AG04449 (cell line): ENCODE results near the gene ZNF785.

Source experiments
- CTCF ChIA-PET: fragments of 350-600 bp; formaldehyde crosslinking; extraction: SDS; loops from one replicate; lab custom pipeline; 2021; ENCODE audit warnings: antibody characterized with exemption; lab: Yijun Ruan, JAX
- POLR2A ChIA-PET: fragments of 400-600, 350-600 bp; formaldehyde crosslinking; extraction: SDS; loops from one replicate; lab custom pipeline; 2020; ENCODE audit warnings: antibody characterized with exemption, inconsistent platforms; lab: Yijun Ruan, JAX
- DNase-seq: peaks from one replicate; pipeline ENCODE4 v3.0.0-alpha.2; 2010; ENCODE audit warnings: low read depth, low spot score
- H3K4me3 ChIP-seq: 2 replicates; pipeline ENCODE4 v1.5.1; 2011; ENCODE audit warnings: low read depth, mild to moderate bottlenecking, control low read depth, low read length
- CTCF ChIP-seq: IDR thresholded peaks from one replicate; pipeline ENCODE4 v1.5.1; 2011; ENCODE audit warnings: mild to moderate bottlenecking, moderate library complexity, low read length, control low read depth, inconsistent platforms; ENCODE audit not compliant: insufficient read depth; ENCODE audit errors: missing control alignments

Gene ZNF785

GRCh38 chr16:30623536-30624283 is 38.2 kb upstream of the ZNF785 start:
- DNase-seq = no peak
- H3K4me3 ChIP-seq = no peak overlapping the region
- no peak for TF ChIP-seq CTCF
- POLR2A ChIA-PET = no interaction called here
- CTCF ChIA-PET = interaction anchor here (2.9 kb wide), 1 partner anchor 194 kb away, joined by 9 read pairs; the partner anchor contains the start of gene DCTPP1

GRCh38 chr16:30622455-30623032 is 37.0 kb upstream of the ZNF785 start:
- TF ChIP-seq CTCF = no peak
- ChIA-PET POLR2A (interaction anchor here (0.7 kb wide), 1 partner anchor 12 kb away, joined by 3 read pairs; no protein-coding TSS in a partner anchor), CTCF (interaction anchor here (0.6 to 6.1 kb wide), 7 partner anchors 7 to 533 kb away, joined by 3 to 51 read pairs (median 5); partner anchors contain the start of genes DCTPP1 and ZNF785)
- no peak for DNase-seq
- no peak overlapping the region for H3K4me3 ChIP-seq

GRCh38 chr16:30621765-30622164 is 36.3 kb upstream of the ZNF785 start:
- ChIA-PET CTCF (interaction anchor here (1.2 to 6.1 kb wide), 6 partner anchors 8 to 192 kb away, joined by 3 to 51 read pairs (median 7); partner anchors contain the start of genes DCTPP1 and ZNF785), POLR2A (interaction anchor here (1.0 kb wide), 1 partner anchor 11 kb away, joined by 3 read pairs; no protein-coding TSS in a partner anchor)
- H3K4me3 ChIP-seq = no peak overlapping the region
- peak; percentile 26 for DNase-seq
- TF ChIP-seq CTCF = no peak

GRCh38 chr16:30620169-30620568 is 34.7 kb upstream of the ZNF785 start:
- DNase-seq = no peak
- ChIA-PET CTCF (interaction anchor here (0.9 to 6.1 kb wide), 5 partner anchors 9 to 190 kb away, joined by 3 to 51 read pairs (median 3); partner anchors contain the start of gene DCTPP1), POLR2A (no interaction called here)
- H3K4me3 ChIP-seq = no peak overlapping the region
- TF ChIP-seq CTCF = no peak

- no peak for TF ChIP-seq CTCF
- DNase-seq = no peak
- ChIA-PET POLR2A (no interaction called here), CTCF (interaction anchor here (0.8 to 6.1 kb wide), 4 partner anchors 9 to 22 kb away, joined by 3 to 51 read pairs (median 3); partner anchors contain the start of gene ZNF689)
- no peak overlapping the region for H3K4me3 ChIP-seq
These were observed 34.1 kb upstream of the ZNF785 start for GRCh38 chr16:30619638-30620037.

- DNase-seq = no peak
- CTCF ChIA-PET = interaction anchor here (0.8 to 6.1 kb wide), 4 partner anchors 9 to 22 kb away, joined by 3 to 51 read pairs (median 3); partner anchors contain the start of gene ZNF689
- H3K4me3 ChIP-seq = no peak overlapping the region
- POLR2A ChIA-PET = no interaction called here
- no peak for TF ChIP-seq CTCF
These were observed 33.7 kb upstream of the ZNF785 start for GRCh38 chr16:30619202-30619601.
